K562 (cell line): ENCODE data around the gene FKBP8. TPM values are rescaled to one million over a fixed set of nuclear protein-coding genes. Genes with fewer than 3 reads are reported as not detected.

Experiments used
- ATAC-seq: fragments of 200-7000 bp; cut with Tn5 transposase; 3 replicates; pipeline ENCODE4 v1.9.1; 2020; ENCODE audit warnings: moderate library complexity
- BruUV-seq: library from RNA; stranded (reverse); fragments of 400-500 nt; replicated peaks from 2 replicates; lab custom pipeline; 2021; lab: Mats Ljungman, UMichigan
- CTCF ChIA-PET: fragments of 300-600 bp; formaldehyde crosslinking; extraction: SDS; loops from one replicate; lab custom pipeline; 2021; ENCODE audit warnings: low intra/inter-chr PET ratio; lab: Yijun Ruan, JAX
- POLR2A ChIA-PET: fragments of 300-600, 350-650 bp; sonication (Branson Sonifier 250); formaldehyde crosslinking; extraction: SDS; loops from one replicate; lab custom pipeline; 2021; ENCODE audit warnings: antibody characterized with exemption, inconsistent platforms; lab: Yijun Ruan, JAX
- DNase-seq, 4 experiments: peaks; one replicate each; pipeline versions ENCODE4 v3.0.0 to v3.0.0-alpha.2; 2011 to 2018; ENCODE audit warnings: low spot score in 3 of 4, mixed read lengths in 3 of 4; ENCODE audit errors: extremely low read depth in 1 of 4
- FAIRE-seq: peaks from 2 replicates; lab custom pipeline; 2011; peaks lifted over from hg19 to GRCh38; lab: Jason Lieb, UNC
- H2AFZ ChIP-seq: 2 replicates; pipeline ENCODE4 v1.6.0; 2011; ENCODE audit warnings: low read depth, low read length, control low read depth, inconsistent platforms
- H3K27ac ChIP-seq: fragments of 200-600 bp; 3 replicates; pipeline ENCODE4 v1.8.0; 2011; ENCODE audit warnings: low read depth, mild to moderate bottlenecking, control low read depth, inconsistent platforms, low read length, moderate library complexity, mixed read lengths; ENCODE audit errors: extremely low read depth
- H3K27me3 ChIP-seq, 2 experiments: fragments of 300-600 bp in 1 of 2; 2 replicates in 1 of 2; 3 replicates in 1 of 2; pipeline versions ENCODE4 v1.6.0 to v1.8.0; 2011; ENCODE audit warnings: inconsistent platforms in 2 of 2, low read length in 2 of 2, mild to moderate bottlenecking in 1 of 2, mixed read lengths in 1 of 2, moderate library complexity in 1 of 2; ENCODE audit not compliant: control insufficient read depth in 2 of 2, insufficient read depth in 2 of 2
- H3K36me3 ChIP-seq: fragments of 300-600 bp; 3 replicates; pipeline ENCODE4 v1.8.0; 2011; ENCODE audit warnings: mild to moderate bottlenecking, low read length, inconsistent platforms; ENCODE audit not compliant: control insufficient read depth, insufficient read depth
- H3K4me1 ChIP-seq, 2 experiments: fragments of 200-600 bp in 1 of 2; replicated peaks in 1 of 2; 2 replicates in 1 of 2; 3 replicates in 1 of 2; pipeline versions ENCODE4 v1.5.1 to v1.8.0; 2011; ENCODE audit warnings: inconsistent platforms in 2 of 2, low read length in 2 of 2, mild to moderate bottlenecking in 1 of 2, mixed read lengths in 1 of 2, moderate library complexity in 1 of 2; ENCODE audit not compliant: control insufficient read depth in 2 of 2, insufficient read depth in 2 of 2
- H3K4me2 ChIP-seq: 2 replicates; pipeline ENCODE4 v1.6.1; 2011; ENCODE audit warnings: low read length, control low read depth, inconsistent platforms, mixed read lengths; ENCODE audit not compliant: insufficient read depth
- H3K4me3 ChIP-seq: fragments of 200-600 bp; sonication (generic), shearing (Covaris generic); 2 replicates; pipeline ENCODE4 v1.5.1; 2016; ENCODE audit warnings: control low read depth, inconsistent platforms
- H3K79me2 ChIP-seq: fragments of 200-600 bp; 3 replicates; pipeline ENCODE4 v1.8.0; 2011; ENCODE audit warnings: low read length, inconsistent platforms; ENCODE audit not compliant: control insufficient read depth, insufficient read depth
- H3K9ac ChIP-seq, 2 experiments: 2 replicates each; pipeline versions ENCODE4 v1.6.0 to v1.6.1; 2011; ENCODE audit warnings: low read depth in 2 of 2, low read length in 2 of 2, control low read depth in 1 of 2, inconsistent platforms in 1 of 2, mild to moderate bottlenecking in 1 of 2, mixed read lengths in 1 of 2; ENCODE audit not compliant: insufficient read depth in 1 of 2
- H3K9me1 ChIP-seq: one replicate; pipeline ENCODE4 v1.6.0; 2011; ENCODE audit warnings: inconsistent platforms, mild to moderate bottlenecking, low read length, moderate library complexity; ENCODE audit not compliant: control insufficient read depth, insufficient read depth
- H3K9me3 ChIP-seq: replicated peaks from 2 replicates; pipeline ENCODE4 v1.5.1; 2011; ENCODE audit warnings: low read depth, low read length, inconsistent platforms; ENCODE audit not compliant: control insufficient read depth, insufficient read depth
- H4K20me1 ChIP-seq: replicated peaks from 2 replicates; pipeline ENCODE4 v1.6.1; 2011; ENCODE audit warnings: low read length, inconsistent platforms, mixed read lengths; ENCODE audit not compliant: control insufficient read depth, insufficient read depth
- BCL6 ChIP-seq: fragments of 250-450 bp; sonication (Bioruptor Pico); IDR thresholded peaks from 2 replicates; pipeline ENCODE4 v1.4.0; 2020
- MCM3 ChIP-seq: fragments of 450-650 bp; IDR thresholded peaks from 2 replicates; pipeline ENCODE4 v1.6.1; 2016
- NEUROD1 ChIP-seq: fragments of 150-350 bp; IDR thresholded peaks from 2 replicates; pipeline ENCODE4 v1.6.1; 2014; ENCODE audit warnings: borderline replicate concordance, low read length, low read depth; ENCODE audit not compliant: partially characterized antibody
- TAF9B ChIP-seq: fragments of 450-650 bp; IDR thresholded peaks from 2 replicates; pipeline ENCODE4 v1.6.1; 2018; ENCODE audit warnings: mild to moderate bottlenecking; ENCODE audit not compliant: partially characterized antibody
- XRCC5 ChIP-seq: fragments of 200-400 bp; formaldehyde crosslinking; IDR thresholded peaks from 2 replicates; pipeline ENCODE4 v1.6.1; 2017; ENCODE audit warnings: low read depth, mild to moderate bottlenecking, low read length
- ZNF140 ChIP-seq: fragments of 250-450 bp; sonication (Bioruptor Pico); IDR thresholded peaks from 2 replicates; pipeline ENCODE4 v1.8.0; 2021; ENCODE audit warnings: moderate library complexity, mild to moderate bottlenecking, inconsistent platforms
- WGBS: fragments of 100-300 bp; shearing (Covaris generic); methylation state at CpG from one replicate; pipeline ENCODE4 v1.1.6; 2016; ENCODE audit warnings: low coverage, mixed read lengths; ENCODE audit not compliant: insufficient coverage; ENCODE audit errors: missing lambda C conversion rate; 5-methylcytosine and 5-hydroxymethylcytosine counted together
- in situ Hi-C: fragments of 300-500 bp; cut with MboI; formaldehyde crosslinking; loops from 4 replicates; pipeline ENCODE4 v1.15.0; 2018; ENCODE audit warnings: inconsistent platforms, mixed read lengths
- intact Hi-C: fragments of 100-400 bp; cut with micrococcal nuclease; formaldehyde crosslinking; loops from 2 replicates; pipeline ENCODE4 v1.14.2; 2022
- polyA plus RNA-seq, 8 experiments: library from polyadenylated mRNA; depleted of rRNA in 4 of 8; stranded (reverse) in 5 of 8; unstranded in 3 of 8; fragments of >200 nt; fragmentation: Nextera tagmentation in 2 of 8; fragmentation: Illumina TruSeq in 1 of 8; extraction: Ambion mirVana in 2 of 8; extraction: Trizol in 1 of 8; gene quantifications; 2 replicates each; pipeline versions ENCODE4 v1.2.1 to v1.2.3, GENCODE V29; 2011 to 2014; ENCODE audit warnings: inconsistent platforms in 1 of 8, missing spikeins in 1 of 8
- total RNA-seq, 7 experiments: library from RNA; depleted of rRNA in 6 of 7; stranded (reverse); fragments of >200 nt in 6 of 7; fragmentation: Illumina TruSeq in 2 of 7; extraction: Trizol in 2 of 7; gene quantifications; 2 replicates each; pipeline versions ENCODE4 v1.2.1 to v1.2.3, GENCODE V29; 2011 to 2021; ENCODE audit warnings: low replicate concordance in 1 of 7
- TF ChIP-seq, protein P1 (sequence below): fragments of 250-450 bp; sonication (Bioruptor Pico); IDR thresholded peaks from 2 replicates; pipeline ENCODE4 v1.5.0; 2022; ENCODE audit warnings: mild to moderate bottlenecking

The FKBP8 gene
- total and polyA plus RNA-seq, 9 of the 15 experiments (the other 6 are each of a cell fraction or from before 2014, with no cell fraction given), result 0.46 to 236 (median 104) TPM

- CTCF ChIA-PET, result no interaction called here
- in situ Hi-C loops, result no loop called here
Observed at GRCh38 chr19:18531485-18531884, 11.9 kb downstream of the FKBP8 start.

More at GRCh38 chr19:18531485-18531884, 11.9 kb downstream of the FKBP8 start:
- TF ChIP-seq, protein P1, sequence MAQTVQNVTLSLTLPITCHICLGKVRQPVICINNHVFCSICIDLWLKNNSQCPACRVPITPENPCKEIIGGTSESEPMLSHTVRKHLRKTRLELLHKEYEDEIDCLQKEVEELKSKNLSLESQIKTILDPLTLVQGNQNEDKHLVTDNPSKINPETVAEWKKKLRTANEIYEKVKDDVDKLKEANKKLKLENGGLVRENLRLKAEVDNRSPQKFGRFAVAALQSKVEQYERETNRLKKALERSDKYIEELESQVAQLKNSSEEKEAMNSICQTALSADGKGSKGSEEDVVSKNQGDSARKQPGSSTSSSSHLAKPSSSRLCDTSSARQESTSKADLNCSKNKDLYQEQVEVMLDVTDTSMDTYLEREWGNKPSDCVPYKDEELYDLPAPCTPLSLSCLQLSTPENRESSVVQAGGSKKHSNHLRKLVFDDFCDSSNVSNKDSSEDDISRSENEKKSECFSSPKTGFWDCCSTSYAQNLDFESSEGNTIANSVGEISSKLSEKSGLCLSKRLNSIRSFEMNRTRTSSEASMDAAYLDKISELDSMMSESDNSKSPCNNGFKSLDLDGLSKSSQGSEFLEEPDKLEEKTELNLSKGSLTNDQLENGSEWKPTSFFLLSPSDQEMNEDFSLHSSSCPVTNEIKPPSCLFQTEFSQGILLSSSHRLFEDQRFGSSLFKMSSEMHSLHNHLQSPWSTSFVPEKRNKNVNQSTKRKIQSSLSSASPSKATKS, result no peak
- no peak for TF ChIP-seq BCL6
- no peak for TF ChIP-seq MCM3
- TF ChIP-seq ZNF140 (CRISPR knock-in tag), result no peak
- TF ChIP-seq XRCC5, result no peak
- TF ChIP-seq TAF9B, result no peak
- TF ChIP-seq NEUROD1, result no peak
- Histone ChIP-seq H2AFZ (no peak overlapping the region), H3K9ac (no peak overlapping the region; a peak in 1 of 4 replicates), H3K27ac (no peak overlapping the region), H3K4me3 (no peak overlapping the region), H3K4me2 (no peak overlapping the region), H3K9me1 (no peaks in the 10 kb centered on the region), H3K4me1 (peaks cover 0 to 13% of the 10 kb centered on the region in 2 experiments; a peak in 4 of 5 replicates), H3K36me3 (peaks cover 36% of the 10 kb centered on the region; the same call in 2 of the 3 replicates), H3K9me3 (no peaks in the 10 kb centered on the region), H3K27me3 (no peaks in the 10 kb centered on the region), H3K79me2 (no peaks in the 10 kb centered on the region), H4K20me1 (no peaks in the 10 kb centered on the region)
- POLR2A ChIA-PET, result interaction anchor here (1.3 to 1.5 kb wide), 2 partner anchors 11 to 13 kb away, joined by 3 to 8 read pairs; no protein-coding TSS in a partner anchor
- no peak for FAIRE-seq
- WGBS, result 90% methylated on average over 5 of the region's 9 CpGs
- no peak for ATAC-seq
- no TSS peak for BruUV-seq
- DNase-seq, result no peak
- intact Hi-C loops, result no loop called here
